ENCODE results near the gene PLEKHA8.
A peak's percentile ranks its signal among the peaks of the same experiment; 100 is the strongest.

The PLEKHA8 gene

GRCh38 chr7:30171766-30172447 is 143.7 kb downstream of the PLEKHA8 start:
- Histone ChIP-seq H3K9me3 (ENCODE audit: insufficient read depth, low read depth, low read length) (no peaks in the 10 kb centered on the region), H2BK120ac (ENCODE audit: insufficient read depth, low read length, poor library complexity) (no peak overlapping the region), H3K4me1 (ENCODE audit: control insufficient read depth in 1 of 2, insufficient read depth in 2 of 2, low read length in 2 of 2) (peaks cover 18 to 39% of the 10 kb centered on the region in 2 experiments), H3K27me3 (ENCODE audit: insufficient read depth, low read length) (no peaks in the 10 kb centered on the region), H3K36me3 (ENCODE audit: control insufficient read depth in 1 of 2, insufficient read depth in 2 of 2, low read length in 2 of 2) (no peaks in the 10 kb centered on the region), H2AFZ (ENCODE audit: insufficient read depth, low read length, poor library complexity) (no peak overlapping the region), H2BK5ac (ENCODE audit: low read depth, low read length, poor library complexity) (no peak overlapping the region), H3K79me2 (ENCODE audit: control insufficient read depth, insufficient read depth, low read length, poor library complexity) (no peaks in the 10 kb centered on the region), H3K9ac (ENCODE audit: low read length) (no peak overlapping the region), H2AK5ac (ENCODE audit: low read length) (no peak overlapping the region), H3K27ac (ENCODE audit: low read depth, low read length) (no peak overlapping the region), H4K91ac (ENCODE audit: low read depth, low read length) (no peak overlapping the region), H2BK12ac (ENCODE audit: low read length) (peak overlapping the region; percentile 25), H3K4ac (ENCODE audit: low read depth, low read length) (no peak overlapping the region), H3K23ac (ENCODE audit: low read length) (no peak overlapping the region), H3K4me2 (ENCODE audit: low read length) (no peak overlapping the region), H4K12ac (ENCODE audit: low read depth, low read length) (no peak overlapping the region), H3K4me3 (ENCODE audit: low read depth, low read length) (no peak overlapping the region), H3K18ac (ENCODE audit: low read length) (no peak overlapping the region), H3K14ac (ENCODE audit: low read length) (no peak overlapping the region), H3K79me1 (ENCODE audit: low read length) (peaks cover 11% of the 10 kb centered on the region), H4K8ac (ENCODE audit: low read depth, low read length) (no peak overlapping the region)
- peak; percentile 71 to 79 for DNase-seq
- no CpG with 5 or more reads among the region's 9 CpGs for WGBS (ENCODE audit: extremely low coverage, insufficient coverage, insufficient read length)

DNA sequence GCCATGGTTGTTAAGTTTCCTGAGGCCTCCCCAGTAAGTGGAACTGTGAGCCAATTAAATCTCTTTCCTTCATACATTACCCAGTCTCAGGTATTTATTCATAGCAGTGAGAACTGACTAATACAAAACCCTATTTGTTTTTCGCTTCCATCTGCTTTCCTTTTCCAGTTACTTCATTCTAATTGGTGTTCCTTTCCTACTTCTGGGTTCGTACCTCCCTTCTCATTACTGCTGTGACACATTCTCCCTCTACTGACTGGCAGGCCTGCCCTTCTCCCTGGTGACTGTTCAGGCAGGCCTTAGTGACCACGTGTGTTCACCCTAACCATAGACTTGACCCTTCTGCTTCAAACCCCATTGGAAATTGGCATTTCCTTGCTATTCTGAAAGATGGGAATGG is 144.2 kb downstream of the PLEKHA8 start:
- H3K4me3 ChIP-seq (ENCODE audit: low read depth, low read length) = no peak overlapping the region
- H3K9me3 ChIP-seq (ENCODE audit: insufficient read depth, low read depth, low read length) = no peaks in the 10 kb centered on the region
- peaks cover 10% of the 10 kb centered on the region for H3K79me1 ChIP-seq (ENCODE audit: low read length)
- no peak overlapping the region for H2BK120ac ChIP-seq (ENCODE audit: insufficient read depth, low read length, poor library complexity)
- H3K23ac ChIP-seq (ENCODE audit: low read length) = no peak overlapping the region
- no peak overlapping the region for H3K4ac ChIP-seq (ENCODE audit: low read depth, low read length)
- H3K9ac ChIP-seq (ENCODE audit: low read length) = no peak overlapping the region
- no peak overlapping the region for H3K14ac ChIP-seq (ENCODE audit: low read length)
- H3K18ac ChIP-seq (ENCODE audit: low read length) = no peak overlapping the region
- no CpG with 5 or more reads among the region's 3 CpGs for WGBS (ENCODE audit: extremely low coverage, insufficient coverage, insufficient read length)
- H2BK12ac ChIP-seq (ENCODE audit: low read length) = no peak overlapping the region
- no peak overlapping the region for H2AK5ac ChIP-seq (ENCODE audit: low read length)
- H4K12ac ChIP-seq (ENCODE audit: low read depth, low read length) = no peak overlapping the region
- no peak overlapping the region for H4K8ac ChIP-seq (ENCODE audit: low read depth, low read length)
- H3K27me3 ChIP-seq (ENCODE audit: insufficient read depth, low read length) = no peaks in the 10 kb centered on the region
- H3K4me1 ChIP-seq (ENCODE audit: control insufficient read depth in 1 of 2, insufficient read depth in 2 of 2, low read length in 2 of 2) = peaks cover 15 to 34% of the 10 kb centered on the region in 2 experiments
- no peak overlapping the region for H2BK5ac ChIP-seq (ENCODE audit: low read depth, low read length, poor library complexity)
- no peak overlapping the region for H4K91ac ChIP-seq (ENCODE audit: low read depth, low read length)
- no peak overlapping the region for H3K4me2 ChIP-seq (ENCODE audit: low read length)
- no peak overlapping the region for H2AFZ ChIP-seq (ENCODE audit: insufficient read depth, low read length, poor library complexity)
- no peak overlapping the region for H3K27ac ChIP-seq (ENCODE audit: low read depth, low read length)
- DNase-seq = peak in 1 of 2 donors; percentile 14
- no peaks in the 10 kb centered on the region for H3K36me3 ChIP-seq (ENCODE audit: control insufficient read depth in 1 of 2, insufficient read depth in 2 of 2, low read length in 2 of 2)
- no peaks in the 10 kb centered on the region for H3K79me2 ChIP-seq (ENCODE audit: control insufficient read depth, insufficient read depth, low read length, poor library complexity)

GRCh38 chr7:30173058-30173897 is 145.1 kb downstream of the PLEKHA8 start:
- Histone ChIP-seq H4K91ac (ENCODE audit: low read depth, low read length) (no peak overlapping the region), H3K4ac (ENCODE audit: low read depth, low read length) (no peak overlapping the region), H2BK120ac (ENCODE audit: insufficient read depth, low read length, poor library complexity) (no peak overlapping the region), H3K9ac (ENCODE audit: low read length) (no peak overlapping the region), H2BK12ac (ENCODE audit: low read length) (no peak overlapping the region), H3K23ac (ENCODE audit: low read length) (no peak overlapping the region), H3K4me1 (ENCODE audit: control insufficient read depth in 1 of 2, insufficient read depth in 2 of 2, low read length in 2 of 2) (peaks cover 11 to 31% of the 10 kb centered on the region in 2 experiments), H3K79me1 (ENCODE audit: low read length) (peaks cover 6% of the 10 kb centered on the region), H3K79me2 (ENCODE audit: control insufficient read depth, insufficient read depth, low read length, poor library complexity) (no peaks in the 10 kb centered on the region), H2BK5ac (ENCODE audit: low read depth, low read length, poor library complexity) (no peak overlapping the region), H3K14ac (ENCODE audit: low read length) (no peak overlapping the region), H3K9me3 (ENCODE audit: insufficient read depth, low read depth, low read length) (no peaks in the 10 kb centered on the region), H2AK5ac (ENCODE audit: low read length) (no peak overlapping the region), H3K36me3 (ENCODE audit: control insufficient read depth in 1 of 2, insufficient read depth in 2 of 2, low read length in 2 of 2) (no peaks in the 10 kb centered on the region), H3K27ac (ENCODE audit: low read depth, low read length) (no peak overlapping the region), H2AFZ (ENCODE audit: insufficient read depth, low read length, poor library complexity) (no peak overlapping the region), H4K12ac (ENCODE audit: low read depth, low read length) (no peak overlapping the region), H4K8ac (ENCODE audit: low read depth, low read length) (no peak overlapping the region), H3K18ac (ENCODE audit: low read length) (no peak overlapping the region), H3K4me2 (ENCODE audit: low read length) (no peak overlapping the region), H3K4me3 (ENCODE audit: low read depth, low read length) (no peak overlapping the region), H3K27me3 (ENCODE audit: insufficient read depth, low read length) (no peaks in the 10 kb centered on the region)
- no CpG with 5 or more reads among the region's 13 CpGs for WGBS (ENCODE audit: extremely low coverage, insufficient coverage, insufficient read length)
- peak; percentile 97 to 98 for DNase-seq

- Histone ChIP-seq H3K79me2 (ENCODE audit: control insufficient read depth, insufficient read depth, low read length, poor library complexity) (no peaks in the 10 kb centered on the region), H2AFZ (ENCODE audit: insufficient read depth, low read length, poor library complexity) (no peak overlapping the region), H3K14ac (ENCODE audit: low read length) (no peak overlapping the region), H4K91ac (ENCODE audit: low read depth, low read length) (no peak overlapping the region), H2BK5ac (ENCODE audit: low read depth, low read length, poor library complexity) (no peak overlapping the region), H3K27ac (ENCODE audit: low read depth, low read length) (no peak overlapping the region), H3K79me1 (ENCODE audit: low read length) (no peaks in the 10 kb centered on the region), H3K27me3 (ENCODE audit: insufficient read depth, low read length) (no peaks in the 10 kb centered on the region), H3K4me3 (ENCODE audit: low read depth, low read length) (no peak overlapping the region), H2AK5ac (ENCODE audit: low read length) (no peak overlapping the region), H2BK12ac (ENCODE audit: low read length) (no peak overlapping the region), H3K9me3 (ENCODE audit: insufficient read depth, low read depth, low read length) (no peaks in the 10 kb centered on the region), H3K9ac (ENCODE audit: low read length) (no peak overlapping the region), H3K4me1 (ENCODE audit: control insufficient read depth in 1 of 2, insufficient read depth in 2 of 2, low read length in 2 of 2) (peaks cover 11 to 22% of the 10 kb centered on the region in 2 experiments), H3K18ac (ENCODE audit: low read length) (no peak overlapping the region), H3K4me2 (ENCODE audit: low read length) (no peak overlapping the region), H2BK120ac (ENCODE audit: insufficient read depth, low read length, poor library complexity) (no peak overlapping the region), H4K12ac (ENCODE audit: low read depth, low read length) (no peak overlapping the region), H3K36me3 (ENCODE audit: control insufficient read depth in 1 of 2, insufficient read depth in 2 of 2, low read length in 2 of 2) (no peaks in the 10 kb centered on the region), H4K8ac (ENCODE audit: low read depth, low read length) (no peak overlapping the region), H3K4ac (ENCODE audit: low read depth, low read length) (no peak overlapping the region), H3K23ac (ENCODE audit: low read length) (no peak overlapping the region)
- no CpG with 5 or more reads among the region's 3 CpGs for WGBS (ENCODE audit: extremely low coverage, insufficient coverage, insufficient read length)
- no peak for DNase-seq
Measured at GRCh38 chr7:30175180-30175579, 147.0 kb downstream of the PLEKHA8 start.
